Cardiac ventricle fibroblast (primary cell): ENCODE results near the gene OR2L3. TPM values are rescaled to one million over a fixed set of nuclear protein-coding genes. Genes with fewer than 3 reads are reported as not detected.

Source experiments
- total RNA-seq: library from RNA; depleted of rRNA; stranded (reverse); fragments of >200 nt; gene quantifications from 2 replicates; pipeline ENCODE4 v1.2.3, GENCODE V29; 2015

OR2L3 gene
- total RNA-seq = not detected in 2 replicates

GRCh38 chr1:248046536-248046935 lies at the start of gene OR2L3:
Gene OR2L3 (plus strand): TSS chr1:248046836. CDS start chr1:248060682, 13,846 bp downstream.

GRCh38 chr1:248013229-248013710 lies 33.4 kb upstream of the OR2L3 start, which contains the start of gene OR2L5:
Gene OR2L5 (plus strand): TSS chr1:248013660. CDS start chr1:248021948, 8,288 bp downstream.

GRCh38 chr1:248029770-248030169 lies 16.9 kb upstream of the OR2L3 start, which contains the start of gene OR2L2:
Gene OR2L2 (plus strand): TSS chr1:248030070. CDS start chr1:248038268, 8,198 bp downstream.

GRCh38 chr1:248094884-248095283 lies 48.2 kb downstream of the OR2L3 start, which contains the start of gene OR2L13:
Gene OR2L13 (plus strand): TSS chr1:248095184. CDS start chr1:248099376, 4,192 bp downstream.

Other genes starting within 250 kb of the OR2L3 start
- not detected in 2 replicates for gene OR14A16, start 222.7 kb upstream of the OR2L3 start, total RNA-seq
- gene OR11L1, start 204.9 kb upstream of the OR2L3 start, total RNA-seq = not detected in 2 replicates
- gene TRIM58, start 189.6 kb upstream of the OR2L3 start, total RNA-seq = not detected in 2 replicates
- gene OR2W3, start 151.2 kb upstream of the OR2L3 start, total RNA-seq = not detected in 2 replicates
- gene OR2T8, start 126.6 kb upstream of the OR2L3 start, total RNA-seq = not detected in 2 replicates
- not detected in 2 replicates for gene OR2AJ1, start 121.9 kb upstream of the OR2L3 start, total RNA-seq
- not detected in 2 replicates for gene OR2L8, start 98.0 kb upstream of the OR2L3 start, total RNA-seq
- gene OR2AK2, start 81.6 kb upstream of the OR2L3 start, total RNA-seq = not detected in 2 replicates
- gene OR2L5, start 33.2 kb upstream of the OR2L3 start, total RNA-seq = not detected in 2 replicates
- not detected in 2 replicates for gene OR2L2, start 16.8 kb upstream of the OR2L3 start, total RNA-seq
- not detected in 2 replicates for gene OR2L13, start 48.3 kb downstream of the OR2L3 start, total RNA-seq
- gene OR2M5, start 98.3 kb downstream of the OR2L3 start, total RNA-seq = not detected in 2 replicates
- gene OR2M2, start 128.0 kb downstream of the OR2L3 start, total RNA-seq = not detected in 2 replicates
- gene OR2M3, start 150.4 kb downstream of the OR2L3 start, total RNA-seq = not detected in 2 replicates
- not detected in 2 replicates for gene OR2M4, start 184.6 kb downstream of the OR2L3 start, total RNA-seq
- gene OR2T33, start 231.1 kb downstream of the OR2L3 start, total RNA-seq = not detected in 2 replicates